Activated naive CD8-positive, alpha-beta T cell treated with anti-CD3 and anti-CD28 coated beads, Interleukin-2, amount 50 U/mL, for 16 hours (primary cell): ENCODE measurements around the gene WDR20.
"Not testable (repeated sequence)": the region's sequence is repeated elsewhere in the genome, so short reads cannot be mapped to it uniquely, and the experiment has no call there.

ENCODE experiments used
- DNase-seq: peaks from one replicate; pipeline ENCODE4 v3.0.0-alpha.2; 2020; ENCODE audit warnings: low read depth, low spot score

The WDR20 gene

GRCh38 chr14:102134021-102134420, 5.7 kb upstream of the WDR20 start:
- DNase-seq = not testable (repeated sequence)

- not testable (repeated sequence) for DNase-seq
Observed at GRCh38 chr14:102134719-102135118, 5.0 kb upstream of the WDR20 start.

- DNase-seq = not testable (repeated sequence)
Observed at GRCh38 chr14:102135456-102135855, 4.2 kb upstream of the WDR20 start.

GRCh38 chr14:102138535-102138934, 1.2 kb upstream of the WDR20 start:
- DNase-seq = no peak

GRCh38 chr14:102138961-102139285, 774 bp upstream of the WDR20 start:
- DNase-seq = no peak

- DNase-seq = peak; percentile 0
Observed at GRCh38 chr14:102140027-102140749, 491 bp downstream of the WDR20 start.

GRCh38 chr14:102140750-102141145, 1.1 kb downstream of the WDR20 start:
- DNase-seq = no peak

GRCh38 chr14:102141797-102142196, 2.1 kb downstream of the WDR20 start:
- no peak for DNase-seq

- no peak for DNase-seq
Observed at GRCh38 chr14:102144914-102145313, 5.2 kb downstream of the WDR20 start.

- no peak for DNase-seq
Observed at GRCh38 chr14:102145395-102145794, 5.7 kb downstream of the WDR20 start.

- DNase-seq = no peak
Observed at GRCh38 chr14:102146423-102146822, 6.7 kb downstream of the WDR20 start.

GRCh38 chr14:102150083-102150482, 10.4 kb downstream of the WDR20 start:
- no peak for DNase-seq

- DNase-seq = no peak
Observed at GRCh38 chr14:102150744-102151143, 11.0 kb downstream of the WDR20 start.

- DNase-seq = not testable (repeated sequence)
Observed at GRCh38 chr14:102151411-102151810, 11.7 kb downstream of the WDR20 start.

GRCh38 chr14:102154121-102154520, 14.4 kb downstream of the WDR20 start:
- DNase-seq = no peak

GRCh38 chr14:102154821-102155549, 15.3 kb downstream of the WDR20 start:
- no peak for DNase-seq

- no peak for DNase-seq
Observed at GRCh38 chr14:102157346-102157745, 17.6 kb downstream of the WDR20 start.

- DNase-seq = no peak
Observed at GRCh38 chr14:102158797-102159196, 19.1 kb downstream of the WDR20 start.

- DNase-seq = no peak
Observed at GRCh38 chr14:102159841-102160240, 20.1 kb downstream of the WDR20 start.

- no peak for DNase-seq
Observed at GRCh38 chr14:102162487-102162886, 22.8 kb downstream of the WDR20 start.

- no peak for DNase-seq
Observed at GRCh38 chr14:102164241-102164641, 24.5 kb downstream of the WDR20 start.

- no peak for DNase-seq
Observed at GRCh38 chr14:102164965-102165364, 25.3 kb downstream of the WDR20 start.

- DNase-seq = no peak
Observed at GRCh38 chr14:102170061-102170460, 30.4 kb downstream of the WDR20 start.
